Hepatocyte (in vitro differentiated cells): Measurements from ENCODE around the gene YOD1. TPM values are rescaled to one million over a fixed set of nuclear protein-coding genes. Genes with fewer than 3 reads are reported as not detected.

Experiments
- DNase-seq: peaks from one replicate; pipeline ENCODE4 v3.0.0-alpha.2; 2016; ENCODE audit warnings: low spot score
- H2AFZ ChIP-seq: fragments of 200-600 bp; sonication (generic); 2 replicates; pipeline ENCODE4 v1.6.0; 2016; ENCODE audit warnings: antibody characterized with exemption, mild to moderate bottlenecking
- H3K27ac ChIP-seq: fragments of 200-600 bp; sonication (generic); 2 replicates; pipeline ENCODE4 v1.5.1; 2016; ENCODE audit warnings: mild to moderate bottlenecking
- H3K27me3 ChIP-seq: fragments of 200-600 bp; sonication (generic); 2 replicates; pipeline ENCODE4 v1.6.1; 2016
- H3K36me3 ChIP-seq: fragments of 200-600 bp; sonication (generic); replicated peaks from 2 replicates; pipeline ENCODE4 v1.5.1; 2016; ENCODE audit warnings: low read depth; ENCODE audit not compliant: insufficient read depth
- H3K4me1 ChIP-seq: fragments of 200-600 bp; sonication (generic); 2 replicates; pipeline ENCODE4 v1.5.1; 2016; ENCODE audit warnings: mild to moderate bottlenecking, moderate library complexity; ENCODE audit not compliant: insufficient read depth
- H3K4me2 ChIP-seq: fragments of 200-600 bp; sonication (generic); 2 replicates; pipeline ENCODE4 v1.6.0; 2016
- H3K4me3 ChIP-seq: fragments of 200-600 bp; sonication (generic); 2 replicates; pipeline ENCODE4 v1.5.1; 2016; ENCODE audit warnings: mild to moderate bottlenecking
- H3K79me2 ChIP-seq: fragments of 200-600 bp; sonication (generic); 2 replicates; pipeline ENCODE4 v1.6.0; 2017; ENCODE audit warnings: mild to moderate bottlenecking
- H3K9me2 ChIP-seq: fragments of 200-600 bp; sonication (generic); replicated peaks from 2 replicates; pipeline ENCODE4 v1.6.0; 2017; ENCODE audit warnings: mild to moderate bottlenecking; ENCODE audit not compliant: insufficient read depth
- H3K9me3 ChIP-seq: fragments of 200-600 bp; sonication (generic); 2 replicates; pipeline ENCODE4 v1.5.1; 2016; ENCODE audit warnings: low read depth, mild to moderate bottlenecking
- H4K20me1 ChIP-seq: fragments of 200-600 bp; sonication (generic); 2 replicates; pipeline ENCODE4 v1.6.0; 2016; ENCODE audit warnings: mild to moderate bottlenecking; ENCODE audit not compliant: insufficient read depth, poor library complexity, severe bottlenecking
- CTCF ChIP-seq: fragments of 200-600 bp; sonication (generic); IDR thresholded peaks from 2 replicates; pipeline ENCODE4 v1.5.1; 2016; ENCODE audit warnings: antibody characterized with exemption, mild to moderate bottlenecking; ENCODE audit not compliant: poor library complexity
- EZH2 ChIP-seq: fragments of 200-600 bp; sonication (generic); IDR thresholded peaks from 2 replicates; pipeline ENCODE4 v1.6.1; 2016; ENCODE audit warnings: antibody characterized with exemption, mild to moderate bottlenecking, borderline replicate concordance
- EZH2phosphoT487 ChIP-seq: fragments of 200-600 bp; sonication (generic); IDR thresholded peaks from one replicate; pipeline ENCODE4 v1.6.1; 2018; ENCODE audit warnings: antibody characterized with exemption, mild to moderate bottlenecking, low read depth, moderate library complexity; ENCODE audit not compliant: unreplicated experiment, severe bottlenecking
- WGBS: methylation state at CpG from one replicate; pipeline ENCODE4 v1.1.6; 2016; ENCODE audit warnings: low lambda C conversion rate; ENCODE audit errors: missing lambda C conversion rate; 5-methylcytosine and 5-hydroxymethylcytosine counted together
- polyA plus RNA-seq: library from polyadenylated mRNA; unstranded; fragments of >200 nt; fragmentation: Nextera tagmentation; extraction: Ambion mirVana; gene quantifications from 2 replicates; pipeline ENCODE4 v1.2.1, GENCODE V29; 2016
- total RNA-seq: library from RNA; depleted of rRNA; stranded (reverse); fragments of >200 nt; gene quantifications from 2 replicates; pipeline ENCODE4 v1.2.3, GENCODE V29; 2014

The YOD1 gene
- total and polyA plus RNA-seq, 2 experiments from 2014 or later = 4.5 to 25.7 TPM

DNA sequence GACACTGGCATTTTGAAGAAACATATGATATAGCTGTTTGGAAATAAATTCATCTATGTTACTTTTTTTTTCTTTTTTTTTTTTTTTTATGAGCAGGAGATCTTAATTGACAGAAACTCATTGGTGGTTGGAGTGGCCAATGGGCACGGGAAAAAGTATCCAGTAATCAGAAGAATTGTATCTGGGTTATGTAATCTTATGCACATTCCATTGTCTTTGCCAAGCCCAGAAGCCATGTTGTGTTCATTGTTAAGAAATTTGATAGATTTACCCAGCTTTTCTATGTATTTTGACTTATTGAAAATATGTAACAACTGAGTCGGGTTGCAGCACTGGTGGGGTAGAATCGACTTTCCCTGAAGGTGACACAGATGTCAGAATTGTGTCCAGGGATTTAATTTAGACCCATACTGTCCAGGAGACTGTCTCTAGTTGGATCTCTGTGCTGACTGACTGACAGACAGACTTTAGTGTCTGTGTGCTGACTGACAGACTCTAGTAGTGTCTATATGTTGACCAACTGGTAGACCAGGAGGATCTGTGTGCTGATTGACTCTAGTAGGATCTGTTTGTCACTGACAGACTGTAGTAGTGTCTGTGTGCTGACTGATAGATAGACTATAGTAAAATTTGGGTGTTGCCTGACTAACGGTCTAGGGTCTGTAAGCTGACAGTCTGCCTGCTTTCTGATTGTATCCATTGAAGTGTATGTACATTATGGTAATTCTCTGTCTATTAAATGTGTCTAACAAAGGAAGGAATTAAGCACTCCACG is 25.4 kb upstream of the YOD1 start:
- Histone ChIP-seq H4K20me1 (no peaks in the 10 kb centered on the region), H3K4me1 (no peaks in the 10 kb centered on the region), H3K36me3 (no peaks in the 10 kb centered on the region), H3K4me2 (no peak overlapping the region), H3K27ac (no peak overlapping the region), H2AFZ (no peak overlapping the region), H3K27me3 (no peaks in the 10 kb centered on the region), H3K4me3 (no peak overlapping the region), H3K79me2 (no peaks in the 10 kb centered on the region), H3K9me3 (no peaks in the 10 kb centered on the region), H3K9me2 (no peaks in the 10 kb centered on the region)
- TF ChIP-seq CTCF = no peak
- TF ChIP-seq EZH2 = no peak
- TF ChIP-seq EZH2phosphoT487 = no peak
- WGBS = 87% methylated on average over 5 of the region's 5 CpGs
- no peak for DNase-seq

GRCh38 chr1:207073906-207074820 is 23.2 kb upstream of the YOD1 start:
- H3K4me3 ChIP-seq = no peak overlapping the region
- H3K27ac ChIP-seq = no peak overlapping the region
- no peak for DNase-seq
- no peaks in the 10 kb centered on the region for H3K9me2 ChIP-seq
- no peaks in the 10 kb centered on the region for H3K27me3 ChIP-seq
- H4K20me1 ChIP-seq = no peaks in the 10 kb centered on the region
- no peak overlapping the region for H2AFZ ChIP-seq
- no peak for TF ChIP-seq EZH2phosphoT487
- TF ChIP-seq EZH2 = no peak
- TF ChIP-seq CTCF = no peak
- 74% methylated on average over 4 of the region's 4 CpGs for WGBS
- H3K79me2 ChIP-seq = no peaks in the 10 kb centered on the region
- no peaks in the 10 kb centered on the region for H3K9me3 ChIP-seq
- H3K4me1 ChIP-seq = no peaks in the 10 kb centered on the region
- H3K36me3 ChIP-seq = no peaks in the 10 kb centered on the region
- no peak overlapping the region for H3K4me2 ChIP-seq

DNA sequence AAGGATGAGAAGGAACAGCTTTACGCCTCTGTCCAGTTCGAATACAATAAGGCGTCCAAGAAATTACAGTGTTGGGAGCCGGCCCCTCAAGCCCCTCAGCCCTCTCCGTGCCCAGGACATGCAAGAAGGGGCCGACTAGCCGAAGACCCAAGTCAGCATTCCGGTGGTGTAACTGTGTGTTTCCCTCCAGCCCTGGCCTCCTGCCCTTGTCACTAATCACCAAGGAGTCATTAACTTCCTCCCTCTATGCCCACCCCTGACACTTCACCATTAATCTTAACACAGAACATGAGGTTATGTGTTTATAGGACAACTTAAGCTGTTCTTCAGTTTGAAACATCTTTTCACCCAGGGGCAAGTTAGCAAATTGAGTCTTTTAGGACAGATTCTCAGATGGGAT is 21.2 kb upstream of the YOD1 start:
- H3K27ac ChIP-seq = no peak overlapping the region
- H3K4me3 ChIP-seq = no peak overlapping the region
- H3K4me2 ChIP-seq = no peak overlapping the region
- no peaks in the 10 kb centered on the region for H3K27me3 ChIP-seq
- no peak for DNase-seq
- no peaks in the 10 kb centered on the region for H4K20me1 ChIP-seq
- no peaks in the 10 kb centered on the region for H3K9me2 ChIP-seq
- no peaks in the 10 kb centered on the region for H3K36me3 ChIP-seq
- TF ChIP-seq EZH2phosphoT487 = no peak
- TF ChIP-seq CTCF = no peak
- no peak for TF ChIP-seq EZH2
- H3K4me1 ChIP-seq = no peaks in the 10 kb centered on the region
- H2AFZ ChIP-seq = no peak overlapping the region
- H3K9me3 ChIP-seq = no peaks in the 10 kb centered on the region
- no peaks in the 10 kb centered on the region for H3K79me2 ChIP-seq
- whole genome bisulfite sequencing = 91% methylated on average over 8 of the region's 8 CpGs
